HuH-7 (cell line): Measurements from ENCODE around the gene BRSK1.
A peak's percentile ranks its signal among the peaks of the same experiment; 100 is the strongest.
"Not testable (repeated sequence)": the region's sequence is repeated elsewhere in the genome, so short reads cannot be mapped to it uniquely, and the experiment has no call there.

ENCODE experiments used
- DNase-seq: peaks from one replicate; pipeline ENCODE4 v3.0.0; 2011; ENCODE audit warnings: low spot score

BRSK1 gene

DNA sequence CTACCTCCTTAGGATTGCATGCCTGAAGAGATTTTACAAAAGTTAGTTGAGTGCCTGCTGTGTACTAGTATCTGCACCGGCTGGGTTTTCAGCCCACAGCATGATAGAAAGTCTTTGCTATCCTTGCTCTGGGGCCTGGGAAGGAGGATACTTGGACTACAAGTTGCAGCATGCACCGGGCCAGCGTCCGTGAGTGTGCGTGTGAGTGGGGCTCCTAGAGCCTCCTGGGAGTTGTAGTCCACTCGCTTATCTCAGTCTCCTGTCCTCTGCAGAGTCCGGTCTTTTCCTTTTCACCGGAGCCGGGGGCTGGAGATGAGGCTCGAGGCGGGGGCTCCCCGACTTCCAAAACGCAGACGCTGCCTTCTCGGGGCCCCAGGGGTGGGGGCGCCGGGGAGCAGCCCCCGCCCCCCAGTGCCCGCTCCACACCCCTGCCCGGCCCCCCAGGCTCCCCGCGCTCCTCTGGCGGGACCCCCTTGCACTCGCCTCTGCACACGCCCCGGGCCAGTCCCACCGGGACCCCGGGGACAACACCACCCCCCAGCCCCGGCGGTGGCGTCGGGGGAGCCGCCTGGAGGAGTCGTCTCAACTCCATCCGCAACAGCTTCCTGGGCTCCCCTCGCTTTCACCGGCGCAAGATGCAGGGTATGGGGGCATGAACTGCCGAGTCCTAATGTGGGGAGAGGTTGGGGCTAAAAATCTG is 20.6 kb downstream of the BRSK1 start:
- DNase-seq, result peak; percentile 93

DNA sequence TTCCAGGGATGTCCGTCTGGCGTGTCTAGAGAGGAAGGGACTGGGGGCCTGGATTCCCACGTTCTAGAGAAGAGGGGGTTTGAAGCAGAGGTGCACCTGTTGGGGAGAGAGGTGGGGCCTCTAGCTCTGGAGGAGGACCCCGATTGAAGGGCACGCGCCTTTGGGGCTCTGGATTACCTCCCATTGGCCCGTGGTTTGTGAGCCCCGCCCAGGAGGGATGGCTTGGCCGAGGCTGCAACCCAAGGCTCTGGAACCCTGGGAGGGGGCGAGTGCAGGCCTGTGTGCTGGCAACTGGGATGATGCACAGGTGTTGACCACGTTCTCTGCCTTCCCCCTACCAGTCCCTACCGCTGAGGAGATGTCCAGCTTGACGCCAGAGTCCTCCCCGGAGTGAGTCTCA is 21.2 kb downstream of the BRSK1 start:
- DNase-seq, result no peak

DNA sequence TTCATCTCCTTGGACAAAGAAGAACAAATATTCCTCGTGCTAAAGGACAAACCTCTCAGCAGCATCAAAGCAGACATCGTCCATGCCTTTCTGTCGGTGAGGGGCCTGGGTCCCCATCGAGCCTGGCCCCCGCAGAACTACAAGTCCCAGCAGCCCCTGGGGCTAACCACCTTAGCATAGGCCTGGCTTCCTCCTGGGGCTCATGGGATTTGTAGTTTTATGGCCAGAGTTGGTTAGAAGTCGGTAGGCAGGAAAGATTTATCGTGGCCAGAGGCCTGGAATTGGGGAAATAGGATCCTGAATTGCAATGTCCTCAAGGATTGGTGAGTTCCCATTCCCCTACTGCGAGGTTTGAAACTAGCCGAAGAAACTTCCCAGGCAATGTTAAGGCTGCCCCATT is 21.7 kb downstream of the BRSK1 start:
- peak; percentile 77 for DNase-seq

- DNase-seq, result no peak
Measured at GRCh38 chr19:55305983-55306562, 22.3 kb downstream of the BRSK1 start.

- no peak for DNase-seq
Measured at GRCh38 chr19:55306712-55307111, 22.9 kb downstream of the BRSK1 start.

DNA sequence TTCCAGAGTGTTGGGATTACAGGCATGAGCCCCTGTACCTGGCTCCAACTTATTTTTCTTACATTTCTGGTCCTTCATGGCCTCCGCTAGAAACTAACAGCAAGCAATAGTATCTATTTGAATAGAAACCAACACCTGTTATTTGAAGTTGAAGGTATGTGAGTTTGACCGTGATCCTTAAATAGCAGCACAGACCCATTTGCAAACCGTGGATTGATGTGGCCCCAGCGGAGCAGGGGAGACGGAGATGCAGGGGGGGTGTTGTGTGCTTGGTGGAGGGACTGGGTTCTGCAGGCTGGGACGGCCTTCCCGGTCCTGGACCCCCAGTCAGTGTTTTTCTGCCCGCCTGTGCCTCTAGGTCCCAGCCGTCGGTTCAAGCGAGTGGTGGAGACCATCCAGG is 24.5 kb downstream of the BRSK1 start:
- no peak for DNase-seq

DNA sequence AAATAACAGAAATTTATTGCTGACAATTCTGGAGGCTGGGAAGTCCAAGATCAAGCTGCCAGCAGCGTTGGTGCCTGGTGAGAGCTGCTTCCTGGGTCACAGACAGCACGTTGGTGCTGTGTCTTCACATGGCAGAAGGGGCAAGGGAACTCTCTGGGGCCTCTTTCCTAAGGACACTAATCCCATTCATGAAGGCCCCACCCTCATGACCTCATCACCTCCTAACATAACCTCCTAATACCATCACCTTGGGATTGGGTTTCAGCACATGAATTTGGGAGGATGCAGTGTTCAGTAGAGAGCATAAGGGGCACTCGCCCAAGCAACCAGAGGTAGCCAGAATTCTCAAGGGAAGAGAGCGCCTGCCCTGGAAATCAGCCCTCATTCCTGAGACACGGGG is 25.7 kb downstream of the BRSK1 start:
- no peak for DNase-seq

DNA sequence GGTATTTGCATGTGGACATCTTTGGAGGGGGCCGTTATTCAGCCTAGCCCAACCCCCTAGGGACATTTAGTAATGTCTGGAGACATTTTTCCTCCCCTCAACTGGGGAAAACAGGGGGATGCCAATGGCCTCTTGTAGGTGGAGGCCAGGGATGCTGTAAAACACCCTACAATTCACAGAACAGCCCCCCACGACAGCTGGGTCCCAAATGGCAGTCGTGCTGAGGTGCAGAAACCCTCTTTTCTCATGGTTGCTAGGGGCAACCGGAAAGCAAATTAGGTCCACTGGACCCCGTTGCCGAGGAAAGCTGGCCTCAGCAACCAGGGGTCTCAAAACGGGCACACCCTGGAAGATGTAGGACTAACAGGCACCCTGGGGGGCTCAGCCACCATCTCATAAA is 26.7 kb downstream of the BRSK1 start:
- no peak for DNase-seq

DNA sequence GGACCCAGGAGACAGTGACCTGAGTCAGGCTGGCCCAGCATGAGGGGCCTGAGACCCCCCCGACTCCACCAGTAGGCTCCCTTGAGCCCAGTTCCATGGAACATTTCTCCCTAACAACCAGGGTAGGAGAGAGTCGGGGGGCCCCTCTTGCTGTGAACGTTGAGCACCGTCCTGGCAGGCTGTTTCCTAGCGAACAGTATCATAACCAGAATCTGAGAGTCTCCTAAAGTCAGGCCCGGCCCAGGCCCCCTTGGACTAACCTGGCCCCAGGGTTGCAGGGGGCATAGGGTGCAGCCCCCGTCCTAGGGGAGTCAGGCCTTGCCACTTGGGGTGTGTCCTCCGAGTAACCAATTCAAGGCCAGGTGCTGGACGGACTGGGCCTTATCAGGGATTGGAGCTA is 27.6 kb downstream of the BRSK1 start:
- DNase-seq, result no peak

- DNase-seq, result no peak
Measured at GRCh38 chr19:55311797-55312196, 28.0 kb downstream of the BRSK1 start.

GRCh38 chr19:55312621-55313512 is 29.1 kb downstream of the BRSK1 start:
- DNase-seq, result no peak

DNA sequence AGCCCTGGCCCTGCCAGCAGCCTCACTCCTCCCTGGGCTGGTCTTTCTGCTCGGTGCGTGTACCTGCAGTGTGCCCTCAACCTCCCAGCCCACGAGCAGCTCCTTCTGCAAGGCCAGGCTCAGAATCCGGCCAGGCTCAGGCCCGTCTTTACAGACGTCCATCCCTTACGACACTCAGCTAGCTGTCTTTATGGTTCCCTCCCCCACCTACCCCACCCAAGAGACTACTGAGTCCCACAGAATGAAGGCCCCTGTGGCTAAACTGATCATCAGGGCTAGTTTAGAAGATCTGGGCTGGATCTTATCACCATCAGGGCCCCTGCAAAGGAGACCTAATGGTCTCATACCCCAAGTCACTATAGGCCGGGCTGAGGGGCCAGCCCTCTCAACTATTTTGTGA is 30.6 kb downstream of the BRSK1 start:
- DNase-seq, result no peak

- no peak for DNase-seq
Measured at GRCh38 chr19:55315956-55316525, 32.2 kb downstream of the BRSK1 start.

DNA sequence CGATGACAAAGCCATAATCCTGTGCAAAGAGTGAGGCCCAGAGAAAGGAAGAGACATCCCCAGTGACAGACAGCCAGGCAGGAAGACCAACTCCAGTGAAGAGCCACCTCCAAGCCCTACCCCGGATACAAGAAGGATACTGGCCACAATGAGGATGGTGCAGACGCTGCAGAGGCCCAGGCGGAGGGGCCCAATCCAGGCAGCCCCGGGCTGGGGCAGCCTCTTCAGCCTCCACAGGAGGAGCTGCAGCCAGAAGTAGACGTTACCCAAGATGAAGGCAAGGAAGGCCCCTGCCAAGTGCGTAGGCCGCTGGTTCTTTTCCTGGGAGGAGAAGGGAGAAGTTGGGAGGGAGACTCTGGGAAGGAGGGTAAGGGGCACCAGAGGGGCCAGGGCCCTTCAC is 32.8 kb downstream of the BRSK1 start:
- no peak for DNase-seq

- DNase-seq, result peak; percentile 72
Measured at GRCh38 chr19:55319785-55320184, 36.0 kb downstream of the BRSK1 start.

DNA sequence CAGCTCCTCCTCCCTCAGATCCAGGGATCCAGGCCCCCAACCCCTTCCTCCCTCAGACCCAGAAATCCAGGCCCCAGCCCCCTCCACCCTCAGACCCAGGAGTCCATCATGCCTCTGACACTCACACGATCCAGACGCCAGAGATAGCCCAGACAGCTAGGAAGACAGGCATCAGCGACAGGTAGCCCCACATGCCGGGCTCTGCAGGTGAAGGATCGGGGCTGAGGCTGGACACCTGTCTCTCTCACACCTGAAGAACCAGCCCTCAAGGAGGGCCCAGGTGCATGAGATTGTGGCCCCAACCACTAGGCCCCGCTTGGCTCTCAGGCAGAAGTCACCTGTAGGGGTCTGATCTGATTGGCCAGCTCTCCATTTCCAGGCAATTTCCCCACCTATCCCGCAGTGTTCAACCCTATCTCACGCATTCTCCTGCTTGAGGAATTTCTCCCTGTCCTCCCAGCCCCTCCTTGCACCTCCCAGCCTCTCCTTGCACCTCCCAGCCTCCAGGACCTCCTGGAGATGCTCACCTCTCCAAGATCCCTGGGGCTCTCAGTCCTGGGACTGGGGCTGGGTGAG is 37.1 kb downstream of the BRSK1 start:
- DNase-seq, result no peak

- no peak for DNase-seq
Measured at GRCh38 chr19:55321466-55322137, 37.8 kb downstream of the BRSK1 start.

DNA sequence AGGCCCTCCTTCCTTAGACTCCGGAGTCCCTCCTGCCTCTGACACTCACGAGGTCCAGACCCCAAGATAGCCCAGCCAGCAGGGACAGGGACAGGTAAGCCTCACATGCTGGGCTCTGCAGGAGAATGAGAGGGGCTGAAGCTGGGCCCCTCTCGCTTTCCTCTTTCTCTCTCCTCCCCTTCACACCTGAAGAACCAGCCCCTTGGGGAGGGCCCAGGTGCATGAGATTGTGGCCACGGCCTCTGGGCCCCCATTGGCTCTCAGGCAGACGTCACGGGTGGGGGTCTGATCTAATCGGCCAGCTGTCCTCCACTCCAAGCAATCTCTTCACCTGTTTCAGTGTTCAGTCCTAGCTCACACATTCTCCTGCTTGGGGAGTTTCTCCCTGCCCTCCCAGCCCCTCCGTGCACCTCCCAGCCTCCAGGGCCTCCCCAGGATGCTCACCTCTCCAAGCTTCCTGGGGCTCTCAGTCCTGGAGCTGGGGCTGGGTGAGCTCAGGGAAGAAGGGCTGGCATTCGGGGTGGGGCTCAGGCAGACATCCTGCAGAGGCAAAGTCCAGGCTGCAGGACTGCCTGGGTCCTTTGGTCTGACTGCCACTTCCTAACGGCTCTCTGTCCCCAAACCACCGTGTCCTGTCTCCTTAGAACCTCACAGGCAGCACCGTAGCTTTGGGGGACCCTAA is 38.5 kb downstream of the BRSK1 start:
- no peak for DNase-seq

DNA sequence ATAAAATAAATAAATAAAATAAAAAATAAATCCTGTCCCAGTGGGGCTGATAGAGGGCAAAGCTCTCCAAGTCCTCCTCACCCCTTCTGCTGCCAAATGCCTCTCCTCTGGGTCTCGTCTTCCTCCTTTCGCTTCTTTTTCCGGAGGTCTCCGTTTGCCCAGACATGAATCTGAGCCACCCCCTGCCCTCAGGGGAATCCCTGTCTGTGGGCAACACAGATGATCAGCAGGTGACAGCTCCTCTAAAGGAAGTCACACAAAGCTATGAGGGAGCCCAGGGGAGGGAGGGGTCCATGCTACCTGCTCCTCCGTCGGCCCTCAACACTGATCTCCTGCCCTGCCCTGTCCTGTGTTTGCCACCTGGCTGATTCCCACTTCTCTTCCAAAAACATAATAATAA is 40.9 kb downstream of the BRSK1 start:
- DNase-seq, result no peak

DNA sequence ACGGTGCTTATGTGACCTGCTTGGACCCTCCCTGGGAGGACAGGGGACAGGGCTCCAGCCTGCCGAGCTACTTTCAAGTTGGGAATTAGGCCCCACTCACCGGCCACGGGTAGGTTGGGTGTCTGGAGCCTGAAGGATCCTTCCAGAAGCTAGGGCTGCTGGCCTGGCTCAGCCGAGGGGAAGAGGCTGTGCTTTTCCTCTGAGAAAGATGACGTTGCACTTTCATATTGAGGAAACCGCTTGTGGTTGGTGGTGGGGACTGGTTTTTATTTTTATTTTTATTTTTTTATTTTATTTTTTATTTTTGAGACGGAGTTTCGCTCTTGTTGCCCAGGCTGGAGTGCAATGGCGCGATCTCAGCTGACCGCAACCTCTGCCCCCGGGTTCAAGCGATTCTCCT is 41.4 kb downstream of the BRSK1 start, which contains the start of gene TMEM150B:
Gene TMEM150B, minus strand, starts transcription at position 170 of the 400 bp plus-strand sequence. CDS start 4,305 bp downstream, outside the sequence.
- no peak for DNase-seq

DNA sequence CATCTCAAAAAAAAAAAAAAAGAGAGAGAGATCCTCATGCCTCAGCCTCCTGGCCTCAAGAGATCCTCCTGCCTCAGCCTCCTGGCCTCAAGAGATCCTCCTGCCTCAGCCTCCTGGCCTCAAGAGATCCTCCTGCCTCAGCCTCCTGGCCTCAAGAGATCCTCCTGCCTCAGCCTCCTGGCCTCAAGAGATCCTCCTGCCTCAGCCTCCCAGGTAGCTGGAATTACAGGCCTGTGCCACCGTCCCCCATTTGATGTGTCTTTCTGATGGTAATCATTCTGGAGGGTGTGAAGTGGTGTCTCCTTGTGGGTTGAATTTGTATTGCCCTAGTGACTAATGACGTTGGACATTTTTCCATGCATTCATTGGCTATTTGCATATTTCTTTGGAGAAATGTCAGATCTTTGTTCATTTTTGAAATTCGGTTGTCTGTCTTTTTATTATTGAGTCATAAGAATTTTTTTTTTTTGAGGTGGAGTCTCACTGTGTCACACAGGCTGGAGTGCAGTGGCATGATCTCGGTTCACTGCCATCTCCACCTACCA is 45.0 kb downstream of the BRSK1 start:
- not testable (repeated sequence) for DNase-seq
